Stimulated activated CD8-positive, alpha-beta memory T cell treated with anti-CD3 and anti-CD28 coated beads, Interleukin-12 subunit alpha, Interleukin-12 subunit beta, amount 100 ng/mL, for 4 hours (primary cell): ENCODE results near the gene RSAD1.
A peak's percentile ranks its signal among the peaks of the same experiment; 100 is the strongest.
"Not testable (repeated sequence)": the region's sequence is repeated elsewhere in the genome, so short reads cannot be mapped to it uniquely, and the experiment has no call there.

ENCODE experiments used
- DNase-seq: peaks from one replicate; pipeline ENCODE4 v3.0.0-alpha.2; 2020; ENCODE audit warnings: low read depth

RSAD1 gene

DNA sequence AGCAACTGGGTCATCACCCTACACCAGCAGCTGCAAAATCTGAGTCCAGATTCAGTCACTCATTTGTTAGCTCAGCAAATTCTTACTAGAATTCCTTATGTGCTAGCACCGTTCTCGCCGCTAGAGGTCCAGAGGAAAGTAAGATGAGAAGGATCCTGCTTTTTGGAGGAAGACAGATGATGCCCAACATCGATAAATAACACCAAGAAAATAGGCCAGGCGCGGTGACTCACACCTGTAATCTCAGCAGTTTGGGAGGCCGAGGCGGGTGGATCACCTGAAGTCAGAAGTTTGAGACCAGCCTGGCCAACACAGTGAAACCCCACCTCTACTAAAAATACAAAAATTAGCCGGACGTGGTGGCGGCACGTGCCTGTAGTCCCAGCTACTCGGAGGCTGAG lies 5.9 kb upstream of the RSAD1 start:
- not testable (repeated sequence) for DNase-seq

DNA sequence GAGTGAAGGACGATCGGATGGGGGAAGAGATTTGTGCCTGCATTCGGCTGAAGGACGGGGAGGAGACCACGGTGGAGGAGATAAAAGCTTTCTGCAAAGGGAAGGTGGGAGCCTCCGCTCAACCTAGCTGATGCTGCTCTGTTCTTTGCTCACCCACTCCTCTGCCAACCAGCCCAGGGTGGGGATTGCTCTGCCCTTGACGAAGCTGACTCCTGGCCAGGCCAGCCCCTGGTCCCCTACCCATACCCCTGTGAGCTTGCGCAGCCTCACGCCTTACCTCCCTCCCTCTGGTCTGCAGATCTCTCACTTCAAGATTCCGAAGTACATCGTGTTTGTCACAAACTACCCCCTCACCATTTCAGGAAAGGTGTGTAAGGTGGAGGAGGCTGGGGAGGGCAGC lies 4.8 kb upstream of the RSAD1 start:
- DNase-seq: no peak

DNA sequence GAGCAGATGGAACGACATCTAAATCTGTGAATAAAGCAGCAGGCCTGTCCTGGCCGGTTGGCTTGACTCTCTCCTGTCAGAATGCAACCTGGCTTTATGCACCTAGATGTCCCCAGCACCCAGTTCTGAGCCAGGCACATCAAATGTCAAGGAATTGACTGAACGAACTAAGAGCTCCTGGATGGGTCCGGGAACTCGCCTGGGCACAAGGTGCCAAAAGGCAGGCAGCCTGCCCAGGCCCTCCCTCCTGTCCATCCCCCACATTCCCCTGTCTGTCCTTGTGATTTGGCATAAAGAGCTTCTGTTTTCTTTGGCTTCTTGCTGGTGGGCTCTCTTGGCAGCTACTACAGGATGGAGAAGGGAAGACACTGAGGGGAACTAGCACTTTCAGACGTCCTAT lies 4.1 kb upstream of the RSAD1 start:
- DNase-seq: no peak

DNA sequence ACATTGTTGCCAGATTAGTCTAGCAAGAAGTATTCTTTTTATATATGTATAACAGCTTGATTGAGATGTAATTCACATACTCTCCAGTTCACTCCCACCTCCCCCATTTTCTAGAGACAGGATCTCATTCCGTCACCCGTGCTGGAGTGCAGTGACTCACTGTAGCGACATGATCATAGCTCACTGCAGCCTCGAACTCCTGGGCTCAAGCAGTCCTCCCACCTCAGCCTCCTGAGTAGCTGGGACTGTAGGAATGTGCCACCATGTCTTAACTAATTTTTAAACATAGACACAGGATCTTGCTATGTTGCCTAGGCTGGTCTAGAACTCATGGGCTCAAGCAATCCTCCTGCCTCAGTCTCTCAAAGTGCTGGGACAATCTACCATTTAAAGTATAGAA lies 3.3 kb upstream of the RSAD1 start:
- DNase-seq: no peak

DNA sequence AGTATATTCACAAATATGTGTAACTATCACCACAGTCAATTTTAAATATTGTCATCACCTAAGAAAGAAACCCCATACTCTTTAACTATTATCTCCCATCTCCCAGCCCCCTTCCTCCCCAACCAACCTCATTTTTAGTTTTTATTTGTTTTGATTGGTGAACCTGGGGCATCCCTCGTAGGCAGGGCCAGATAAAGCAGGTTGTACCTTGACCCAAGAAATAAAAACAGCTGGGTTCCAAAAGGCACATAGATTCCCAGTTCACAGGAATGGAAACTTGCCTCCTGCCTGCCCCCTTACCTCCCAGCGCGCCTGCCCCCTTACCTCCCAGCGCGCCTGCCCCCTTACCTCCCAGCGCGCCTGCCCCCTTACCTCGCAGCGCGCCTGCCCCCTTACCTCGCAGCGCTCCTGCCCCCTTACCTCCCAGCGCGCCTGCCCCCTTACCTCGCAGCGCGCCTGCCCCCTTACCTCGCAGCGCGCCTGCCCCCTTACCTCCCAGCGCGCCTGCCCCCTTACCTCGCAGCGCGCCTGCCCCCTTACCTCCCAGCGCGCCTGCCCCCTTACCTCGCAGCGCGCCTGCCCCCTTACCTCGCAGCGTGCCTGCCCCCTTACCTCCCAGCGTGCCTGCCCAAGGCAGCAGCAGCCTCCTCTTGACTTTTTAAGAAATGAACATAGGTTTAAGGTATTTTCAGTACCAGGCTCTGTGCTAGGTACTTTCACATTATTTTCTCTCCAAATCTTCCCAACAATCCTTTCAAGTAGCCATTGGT lies 2.7 kb upstream of the RSAD1 start:
- not testable (repeated sequence) for DNase-seq

DNA sequence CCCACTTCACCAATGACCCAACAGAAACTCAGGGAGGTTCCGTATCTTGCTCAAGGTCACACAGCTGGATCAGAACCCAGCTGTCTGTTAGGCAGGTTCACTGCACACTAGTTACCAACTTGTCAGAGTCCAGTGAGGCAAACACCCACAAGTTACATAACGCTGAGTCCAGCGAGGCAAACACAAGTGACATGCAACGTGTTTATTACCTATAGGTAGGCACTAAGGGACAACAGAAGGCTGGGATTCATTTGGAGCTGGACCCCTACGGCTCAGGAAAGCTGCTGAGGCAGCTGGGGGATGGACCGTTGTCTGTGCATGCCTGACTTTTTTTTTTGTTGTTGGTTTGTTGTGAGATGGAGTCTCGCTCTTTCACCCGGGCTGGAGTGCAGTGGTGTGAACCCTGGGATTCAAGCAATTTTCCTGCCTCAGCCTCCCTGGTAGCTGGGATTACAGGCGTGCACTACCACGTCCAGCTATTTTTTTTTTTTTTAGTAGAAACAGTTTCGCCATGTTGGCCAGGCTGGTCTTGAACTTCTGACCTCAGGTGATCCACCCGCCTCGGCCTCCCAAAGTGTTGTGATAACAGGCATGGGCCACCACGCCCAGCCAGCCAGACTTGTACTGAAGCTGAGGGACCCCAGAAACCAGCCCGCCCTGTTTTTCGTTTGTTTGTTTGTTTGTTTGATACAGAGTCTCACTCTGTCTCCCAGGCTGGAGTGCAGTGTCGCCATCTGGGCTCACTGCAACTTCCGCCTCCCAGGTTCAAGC lies 1.9 kb upstream of the RSAD1 start:
- no peak for DNase-seq

DNA sequence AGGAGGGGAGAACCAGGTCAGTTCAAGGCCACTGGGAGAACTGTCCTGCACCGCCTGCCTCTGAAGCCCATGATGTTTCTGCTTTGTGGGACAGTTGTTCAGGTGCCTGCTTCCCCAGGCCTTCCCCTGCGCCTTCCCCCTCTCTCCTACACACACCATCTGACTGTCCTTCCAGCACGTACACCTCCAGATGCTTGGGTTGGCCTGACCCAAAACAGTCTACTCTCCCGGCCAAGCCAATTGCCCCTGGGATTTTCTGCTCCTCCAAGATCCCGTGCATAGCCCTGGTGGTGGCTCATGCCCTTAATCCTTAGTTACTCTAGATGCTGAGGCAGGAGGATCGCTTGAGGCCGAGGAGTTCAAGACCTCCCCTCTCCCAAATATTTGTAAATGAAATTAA lies 684 bp upstream of the RSAD1 start:
- DNase-seq: no peak

DNA sequence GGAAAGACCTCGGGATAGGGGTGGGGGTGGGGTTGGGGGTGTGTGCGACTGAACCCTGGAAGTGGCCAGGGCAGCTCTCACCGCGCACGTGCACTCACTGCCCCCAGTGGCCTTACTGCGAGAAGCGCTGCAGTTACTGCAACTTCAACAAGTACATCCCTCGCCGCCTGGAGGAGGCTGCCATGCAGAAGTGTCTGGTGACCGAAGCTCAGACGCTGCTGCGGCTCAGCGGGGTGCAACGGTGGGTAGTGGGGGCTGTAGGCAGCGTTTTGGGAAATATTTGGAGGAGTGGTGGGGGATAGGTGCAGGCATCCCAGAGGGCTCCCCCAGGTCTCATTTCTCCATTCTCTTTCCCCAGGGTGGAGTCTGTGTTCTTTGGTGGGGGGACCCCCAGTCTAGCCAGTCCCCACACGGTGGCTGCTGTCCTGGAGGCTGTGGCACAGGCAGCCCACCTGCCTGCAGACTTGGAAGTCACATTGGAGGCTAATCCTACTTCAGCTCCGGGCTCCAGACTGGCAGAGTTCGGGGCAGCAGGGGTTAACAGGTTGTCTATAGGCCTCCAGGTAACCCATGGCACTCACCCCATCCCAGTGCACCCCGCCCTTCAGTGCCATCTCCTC lies 972 bp downstream of the RSAD1 start:
- peak; percentile 37 for DNase-seq

DNA sequence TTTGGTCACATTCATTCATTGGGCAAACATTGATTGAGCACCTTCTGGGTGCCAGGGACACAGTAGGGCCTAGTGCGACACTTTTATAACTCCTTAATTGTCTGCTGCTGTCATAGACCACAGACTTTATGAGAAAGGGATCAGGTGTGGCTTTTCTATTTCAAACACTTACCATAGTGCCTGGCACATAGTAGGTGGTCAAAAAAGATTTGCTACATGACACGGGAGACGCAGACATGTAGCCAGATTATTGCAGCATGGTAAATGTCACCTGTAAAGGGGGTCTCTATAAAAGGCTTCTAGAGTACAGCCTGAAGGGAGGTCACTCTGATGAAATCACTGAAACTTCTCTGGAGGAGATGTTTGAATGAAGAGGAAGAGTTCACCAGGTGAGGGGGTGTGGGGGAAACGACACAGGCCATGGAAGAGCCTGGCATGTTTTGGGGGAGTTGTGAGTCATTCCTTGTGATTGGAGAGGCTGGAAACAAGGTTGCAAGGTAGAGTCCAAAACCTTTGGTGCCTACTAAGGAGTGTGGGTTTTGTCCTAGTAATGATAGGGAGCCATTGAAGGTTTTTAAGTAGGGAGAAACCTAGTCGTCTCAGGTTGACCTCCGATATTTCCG lies 1.6 kb downstream of the RSAD1 start:
- DNase-seq: no peak

DNA sequence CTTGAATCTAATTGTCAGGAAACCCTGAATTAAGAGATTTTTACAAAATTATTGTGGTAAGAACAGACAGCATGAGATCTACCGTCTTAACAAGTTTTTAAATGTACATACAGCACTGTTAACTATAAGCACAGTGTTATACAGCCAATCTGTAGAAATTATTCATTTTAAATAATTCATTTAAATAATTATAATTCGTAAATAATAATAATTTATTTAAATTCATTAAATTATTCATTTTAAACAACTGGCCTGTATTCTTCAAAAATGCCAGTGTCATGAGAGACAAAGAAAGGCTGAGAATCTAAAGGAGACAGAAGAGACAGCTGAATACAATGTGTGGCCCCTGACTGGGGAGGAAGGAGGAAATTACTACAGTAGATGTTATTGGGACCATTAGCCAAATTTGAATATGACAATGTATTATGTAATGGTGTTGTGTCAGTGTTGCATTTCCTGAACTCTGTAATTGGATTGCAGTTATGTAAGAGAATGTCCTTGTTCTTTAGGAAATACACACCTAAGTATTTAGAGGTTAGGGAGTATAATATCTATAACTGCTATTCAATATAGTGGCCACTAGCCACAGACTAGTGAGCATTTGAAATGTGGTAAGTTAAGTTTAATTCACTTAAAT lies 2.3 kb downstream of the RSAD1 start:
- no peak for DNase-seq

DNA sequence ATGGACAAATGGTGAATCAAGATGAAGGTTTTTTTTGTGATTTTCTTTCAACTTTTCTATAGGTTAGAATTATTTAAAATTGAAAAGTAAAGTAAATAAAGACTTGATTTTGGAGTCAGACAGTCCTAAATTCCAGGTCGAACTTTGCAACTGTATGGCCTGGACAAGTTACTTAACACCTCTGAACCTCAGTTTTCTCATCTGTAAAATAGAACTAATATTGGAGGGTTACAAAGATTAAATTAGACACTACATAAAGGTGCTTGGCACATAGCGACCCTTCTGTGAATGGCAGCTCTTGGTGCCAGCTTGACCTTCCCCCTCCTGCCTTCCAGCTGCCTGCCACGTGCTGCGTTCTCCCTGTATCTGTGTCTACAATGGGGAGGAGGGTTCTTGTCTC lies 3.0 kb downstream of the RSAD1 start:
- no peak for DNase-seq

DNA sequence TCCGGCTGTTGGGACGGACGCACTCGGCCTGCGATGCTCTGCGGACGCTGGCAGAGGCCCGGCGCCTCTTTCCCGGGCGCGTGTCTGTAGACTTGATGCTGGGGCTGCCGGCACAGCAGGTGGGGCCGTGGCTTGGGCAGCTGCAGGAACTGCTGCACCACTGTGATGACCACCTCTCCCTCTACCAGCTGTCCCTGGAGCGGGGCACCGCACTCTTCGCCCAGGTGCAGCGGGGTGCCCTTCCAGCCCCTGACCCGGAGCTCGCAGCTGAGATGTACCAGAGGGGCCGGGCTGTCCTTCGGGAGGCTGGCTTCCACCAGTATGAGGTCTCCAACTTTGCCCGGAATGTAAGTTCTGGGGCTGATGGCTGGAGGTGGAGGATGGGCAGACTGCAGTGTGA lies 3.5 kb downstream of the RSAD1 start:
- no peak for DNase-seq

DNA sequence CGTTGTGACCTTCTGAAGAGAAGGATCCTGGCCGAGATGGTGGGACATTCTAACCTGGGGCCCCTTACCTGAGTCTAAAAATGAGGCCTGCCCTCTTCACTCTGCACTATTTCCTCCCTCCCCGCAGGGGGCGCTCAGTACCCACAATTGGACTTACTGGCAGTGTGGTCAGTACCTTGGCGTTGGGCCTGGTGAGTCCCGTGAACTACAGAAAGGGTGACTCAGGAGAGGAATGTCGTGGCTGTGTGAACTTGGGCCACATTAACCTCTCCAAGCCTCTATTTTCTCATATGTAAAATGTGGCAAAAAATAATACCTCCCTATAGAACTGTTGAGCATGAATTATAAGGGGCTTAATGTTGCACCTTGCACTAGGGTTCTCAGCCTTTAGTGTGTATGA lies 3.9 kb downstream of the RSAD1 start:
- DNase-seq: peak; percentile 13

DNA sequence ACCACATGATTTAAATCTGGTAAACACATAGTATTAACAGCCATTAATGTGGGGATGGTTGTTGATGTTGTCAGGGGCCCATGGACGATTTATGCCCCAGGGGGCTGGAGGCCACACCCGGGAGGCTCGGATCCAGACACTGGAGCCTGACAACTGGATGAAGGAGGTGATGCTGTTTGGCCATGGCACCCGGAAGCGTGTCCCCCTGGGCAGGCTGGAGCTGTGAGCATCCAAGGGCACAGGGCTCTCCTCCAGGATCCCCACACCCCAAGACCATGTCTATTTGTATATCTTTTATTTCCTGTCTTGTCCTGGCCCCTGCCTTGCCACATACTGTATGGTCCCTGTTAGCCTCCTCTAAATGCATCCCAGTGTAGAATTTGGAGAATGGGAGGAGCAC lies 4.6 kb downstream of the RSAD1 start:
- DNase-seq: no peak

DNA sequence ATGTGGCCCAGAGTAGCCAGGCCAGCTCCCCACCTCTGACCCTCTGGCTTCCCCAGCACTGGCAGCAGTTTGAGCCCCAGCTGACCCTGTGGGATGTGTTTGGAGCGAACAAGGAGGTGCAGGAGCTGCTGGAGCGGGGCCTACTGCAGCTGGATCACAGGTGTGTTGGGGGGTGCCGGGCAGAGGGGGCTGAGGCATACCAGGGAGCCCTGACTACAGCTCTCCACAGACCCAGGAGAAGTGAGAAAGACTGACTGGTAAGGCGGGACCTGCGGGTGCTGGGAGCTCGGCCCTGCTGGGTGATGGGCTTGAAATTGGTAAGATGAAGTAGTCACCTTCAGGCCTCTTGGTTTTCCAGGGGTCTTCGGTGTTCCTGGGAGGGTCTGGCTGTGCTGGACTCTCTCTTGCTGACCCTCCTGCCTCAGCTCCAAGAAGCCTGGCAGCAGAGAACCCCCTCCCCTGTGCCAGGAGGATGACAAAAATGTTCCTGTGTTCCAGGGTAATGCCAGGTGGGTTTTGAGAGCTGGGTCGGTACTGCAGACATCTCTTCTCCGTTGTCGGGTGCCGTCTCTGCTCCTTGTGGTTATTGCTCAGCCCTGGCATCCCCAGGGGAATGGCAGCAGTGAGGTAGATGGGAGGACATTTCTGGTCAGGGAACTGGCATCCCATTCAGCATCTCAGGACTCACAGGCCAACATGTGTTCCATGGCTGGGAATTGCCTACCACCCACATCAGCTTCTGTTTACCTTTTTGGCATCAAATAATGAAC lies 5.9 kb downstream of the RSAD1 start:
- no peak for DNase-seq

DNA sequence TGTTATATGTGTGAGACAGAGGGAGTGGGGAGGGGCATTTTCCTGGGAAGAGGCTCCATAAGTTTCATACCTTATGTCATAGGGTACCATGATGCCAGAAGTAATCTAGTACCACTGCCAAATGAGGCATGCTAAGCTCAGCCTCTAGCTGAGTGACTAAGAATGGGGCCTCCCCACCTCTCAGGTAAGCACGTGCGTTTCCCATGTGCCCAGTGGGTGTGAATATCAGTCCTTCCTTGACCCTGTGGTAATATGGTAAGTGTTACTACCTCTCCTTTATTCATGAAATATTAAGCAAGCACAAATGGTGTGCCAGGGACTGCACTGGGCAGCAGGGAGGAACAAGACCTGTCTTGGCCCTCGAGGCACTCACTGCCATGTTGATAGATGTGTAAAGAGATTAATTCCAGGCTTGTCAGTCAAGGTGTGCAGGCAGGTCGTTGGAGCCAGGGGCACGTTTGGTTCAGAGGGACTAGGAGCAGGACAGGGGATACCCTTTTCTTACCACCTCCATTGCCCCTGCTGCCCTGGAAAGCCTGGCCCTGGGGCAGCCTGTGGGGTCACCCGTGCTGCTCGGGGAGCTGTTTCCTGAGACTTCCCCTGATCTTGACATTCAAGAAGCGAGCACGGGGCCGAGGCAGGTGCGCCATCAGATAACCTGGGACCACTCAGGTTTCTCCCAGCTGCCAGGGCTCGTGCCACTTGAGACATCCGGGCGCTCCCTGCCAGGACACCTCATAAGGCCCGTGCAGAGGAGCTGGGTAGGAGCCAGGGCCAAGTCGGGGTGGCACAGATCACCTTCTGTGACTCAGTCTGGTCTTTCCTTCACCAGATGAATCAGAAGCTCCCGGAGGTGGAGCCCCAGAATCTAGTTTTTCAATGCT lies 8.8 kb downstream of the RSAD1 start:
- no peak for DNase-seq

DNA sequence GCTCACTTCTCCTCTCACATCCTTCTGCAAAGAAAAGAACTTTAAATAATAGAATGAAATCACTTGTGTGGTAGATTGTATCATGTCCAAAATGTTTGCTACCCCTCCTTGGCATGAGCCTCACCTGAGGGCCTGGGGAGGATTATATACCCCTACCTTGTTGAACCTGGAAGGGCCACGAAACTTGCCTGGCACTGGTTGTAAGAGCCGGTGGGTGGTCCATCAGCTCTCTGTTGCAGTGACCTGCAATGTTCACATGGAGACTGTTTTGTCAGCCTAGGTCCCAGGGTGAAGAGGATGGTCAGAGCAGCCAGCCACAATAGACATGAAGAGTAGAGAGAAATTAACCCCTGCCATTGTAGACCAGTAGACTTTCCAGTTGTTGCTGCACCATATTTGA lies 10.2 kb downstream of the RSAD1 start:
- no peak for DNase-seq

DNA sequence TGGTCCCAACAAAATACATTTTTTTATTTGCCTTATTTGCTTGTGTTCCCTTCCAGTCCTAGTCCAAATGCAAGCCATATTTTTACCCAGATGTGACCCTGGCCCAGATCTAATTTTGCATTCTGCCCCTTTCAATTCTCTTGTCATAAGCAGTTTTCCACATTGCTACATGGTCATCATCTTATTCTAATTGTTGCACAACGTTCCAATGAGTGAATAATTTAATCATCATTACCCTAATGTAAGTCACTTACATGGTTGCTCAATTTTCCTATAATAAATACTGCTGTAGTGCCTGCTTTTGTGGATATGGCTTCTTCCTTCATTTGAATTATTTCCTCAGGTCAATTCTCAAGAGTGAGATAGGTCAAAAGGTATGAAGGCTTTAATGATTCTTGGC lies 12.8 kb downstream of the RSAD1 start:
- DNase-seq: no peak

DNA sequence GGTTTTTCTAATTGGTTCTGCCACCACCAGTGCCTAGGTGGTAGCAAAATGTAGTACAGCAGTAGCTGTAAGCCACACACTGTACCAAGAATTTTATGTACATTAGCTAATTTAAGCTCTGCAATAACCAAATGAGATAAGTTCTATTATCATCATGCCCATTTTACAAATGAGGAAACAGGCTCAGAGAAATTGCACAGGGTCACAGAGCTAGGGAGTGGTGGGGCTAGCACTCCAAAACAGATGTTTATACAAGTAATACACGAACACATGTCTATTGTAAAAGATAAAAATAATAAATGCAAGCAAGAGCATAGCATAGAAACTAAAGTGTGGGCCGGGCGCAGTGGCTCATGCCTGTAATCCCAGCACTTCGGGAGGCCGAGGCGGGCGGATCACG lies 13.6 kb downstream of the RSAD1 start:
- DNase-seq: no peak

DNA sequence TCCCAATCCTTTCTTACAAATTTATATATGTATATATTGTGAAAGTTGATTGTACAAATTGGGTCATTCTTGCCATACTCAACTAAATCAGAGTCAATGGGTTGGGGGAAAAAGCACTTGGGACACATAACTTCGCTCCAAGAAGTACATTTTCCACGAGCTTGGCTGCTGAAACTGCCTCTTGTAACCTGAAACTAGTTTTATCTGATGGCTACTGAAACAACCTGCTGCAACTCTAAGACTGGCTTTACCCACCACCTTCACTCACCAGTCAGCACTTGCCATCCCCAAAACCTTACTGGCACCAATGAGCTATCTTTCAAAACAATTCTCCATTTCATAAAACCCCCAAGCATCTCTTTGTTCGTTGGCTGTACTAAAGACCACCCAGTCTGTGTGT lies 15.1 kb downstream of the RSAD1 start:
- no peak for DNase-seq
